Measurements from ENCODE around the gene ANO7.

ANO7 gene

GRCh38 chr2:241254904-241255351 lies 66.5 kb downstream of the ANO7 start:
- DNase-seq = no peak

DNA sequence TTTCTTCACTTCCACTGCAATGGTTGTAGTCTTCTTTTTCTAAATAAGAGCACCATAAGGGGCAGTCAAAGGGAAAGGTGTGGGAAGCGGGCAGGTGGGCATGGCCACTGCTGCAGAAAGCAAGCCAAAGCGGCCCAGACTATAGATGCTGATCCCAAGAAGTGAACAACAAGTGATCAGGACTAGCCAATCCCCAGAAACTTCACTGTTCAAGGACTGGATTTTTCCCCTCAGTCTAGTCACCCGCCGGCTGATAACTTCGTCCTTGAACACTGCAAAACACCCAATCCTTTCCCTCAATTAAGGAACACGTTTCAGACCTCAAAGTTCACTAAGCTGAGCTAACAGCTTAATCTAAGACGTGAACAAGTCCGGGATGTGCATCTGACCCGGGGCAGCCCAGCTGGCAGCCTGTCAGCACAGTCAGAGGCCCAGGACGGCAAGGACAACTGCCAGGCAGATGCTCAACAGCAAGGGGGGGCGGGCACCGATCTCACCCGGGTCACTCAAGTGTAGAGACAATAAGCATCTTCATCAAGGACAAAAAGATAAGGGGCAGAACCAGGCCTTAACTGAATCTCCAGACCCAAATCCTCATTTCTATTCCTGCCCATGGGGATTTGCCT lies 67.2 kb downstream of the ANO7 start:
- no peak for DNase-seq

- DNase-seq = no peak
Measured at GRCh38 chr2:241256168-241256545, 67.7 kb downstream of the ANO7 start.

DNA sequence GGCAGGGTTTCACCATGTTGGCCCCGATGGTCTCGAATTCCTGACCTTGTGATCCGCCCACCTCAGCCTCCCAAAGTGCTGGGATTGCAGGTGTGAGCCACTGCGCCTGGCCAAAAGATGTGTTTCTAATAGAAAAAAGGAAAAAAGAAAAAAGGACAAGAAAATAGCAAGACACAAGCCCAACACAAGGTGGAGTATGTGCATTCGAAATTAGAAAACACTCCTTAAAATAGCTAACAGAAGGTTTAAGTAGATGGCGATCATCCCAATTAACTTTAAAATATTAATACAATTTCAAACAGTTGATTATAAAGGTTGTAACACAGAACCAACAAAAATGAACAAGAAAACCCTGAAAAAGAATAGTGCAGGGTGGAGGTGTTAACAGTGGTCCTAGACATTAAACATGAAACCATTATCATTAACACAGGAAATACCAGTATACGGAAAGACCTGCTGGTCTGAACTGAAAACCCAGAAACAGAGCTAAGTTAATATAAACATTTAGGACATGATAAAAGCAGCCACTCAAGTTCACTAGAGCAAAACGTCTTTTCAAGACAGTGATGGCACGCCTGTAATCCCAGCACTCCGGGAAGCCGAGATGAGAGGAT lies 69.0 kb downstream of the ANO7 start:
- DNase-seq = no peak

GRCh38 chr2:241258505-241259280 lies 70.2 kb downstream of the ANO7 start:
- no peak for DNase-seq

DNA sequence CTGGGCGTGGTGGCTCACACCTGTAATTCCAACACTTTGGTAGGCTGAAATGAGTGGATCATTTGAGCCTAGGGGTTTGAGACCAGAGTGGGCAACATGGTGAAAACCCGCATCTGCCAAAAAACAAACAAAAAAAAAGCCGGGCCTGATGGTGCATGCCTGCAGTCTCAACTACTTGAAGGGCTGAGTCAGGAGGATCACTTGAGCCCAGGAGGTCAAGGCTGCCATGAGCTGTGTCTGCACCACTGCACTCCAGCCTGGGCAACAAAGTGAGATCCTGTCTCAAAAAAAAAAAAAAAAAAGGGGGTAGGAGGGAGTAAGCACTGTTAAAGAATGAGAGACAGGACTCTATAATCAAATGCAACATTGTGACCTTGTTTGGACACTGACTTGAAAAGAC lies 72.4 kb downstream of the ANO7 start:
- DNase-seq = no peak

- no peak for DNase-seq
Measured at GRCh38 chr2:241261628-241262027, 73.2 kb downstream of the ANO7 start.

DNA sequence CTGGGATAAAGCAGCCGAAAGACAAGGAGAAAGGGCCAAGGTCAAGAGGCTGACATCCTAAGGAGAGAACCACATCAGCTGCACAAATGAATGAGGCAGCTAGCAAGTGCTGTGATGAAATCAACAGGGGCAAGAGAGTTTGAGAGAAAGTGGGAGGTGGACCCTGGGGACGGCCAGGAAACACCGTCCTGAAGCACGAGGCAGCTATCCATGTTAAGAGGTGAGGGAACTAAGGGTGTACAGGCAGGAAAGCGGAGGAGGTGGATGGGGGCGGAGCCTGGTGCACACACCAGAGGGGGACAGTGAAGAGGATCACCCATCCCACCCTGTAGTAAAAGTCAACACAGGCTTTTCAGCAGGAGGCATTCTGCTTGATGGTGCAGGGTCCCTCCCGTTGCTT lies 74.6 kb downstream of the ANO7 start:
- DNase-seq = no peak

GRCh38 chr2:241265506-241265905 lies 77.0 kb downstream of the ANO7 start:
- DNase-seq = no peak

GRCh38 chr2:241267249-241268067 lies 79.0 kb downstream of the ANO7 start:
- DNase-seq = no peak

DNA sequence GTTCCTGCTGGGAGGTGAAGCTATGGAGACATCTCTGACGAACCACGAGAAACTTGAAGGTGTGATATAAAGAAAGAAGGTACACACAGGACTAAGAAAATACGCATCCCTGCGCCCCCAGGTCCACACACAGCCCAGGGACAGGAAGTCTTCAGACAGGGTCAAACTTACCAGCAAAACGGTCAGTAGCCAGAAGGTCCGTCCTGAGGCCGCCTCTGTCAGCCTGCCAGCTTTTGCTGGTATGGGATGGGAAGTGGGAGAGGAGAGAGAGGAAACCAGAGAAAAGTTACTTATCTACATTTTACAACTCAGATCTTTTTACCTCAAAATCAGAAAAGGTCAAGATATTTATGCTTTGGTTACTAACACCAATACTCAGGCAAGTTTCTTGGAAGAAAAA lies 79.8 kb downstream of the ANO7 start:
- DNase-seq = no peak

GRCh38 chr2:241268716-241269445 lies 80.4 kb downstream of the ANO7 start:
- DNase-seq = no peak

DNA sequence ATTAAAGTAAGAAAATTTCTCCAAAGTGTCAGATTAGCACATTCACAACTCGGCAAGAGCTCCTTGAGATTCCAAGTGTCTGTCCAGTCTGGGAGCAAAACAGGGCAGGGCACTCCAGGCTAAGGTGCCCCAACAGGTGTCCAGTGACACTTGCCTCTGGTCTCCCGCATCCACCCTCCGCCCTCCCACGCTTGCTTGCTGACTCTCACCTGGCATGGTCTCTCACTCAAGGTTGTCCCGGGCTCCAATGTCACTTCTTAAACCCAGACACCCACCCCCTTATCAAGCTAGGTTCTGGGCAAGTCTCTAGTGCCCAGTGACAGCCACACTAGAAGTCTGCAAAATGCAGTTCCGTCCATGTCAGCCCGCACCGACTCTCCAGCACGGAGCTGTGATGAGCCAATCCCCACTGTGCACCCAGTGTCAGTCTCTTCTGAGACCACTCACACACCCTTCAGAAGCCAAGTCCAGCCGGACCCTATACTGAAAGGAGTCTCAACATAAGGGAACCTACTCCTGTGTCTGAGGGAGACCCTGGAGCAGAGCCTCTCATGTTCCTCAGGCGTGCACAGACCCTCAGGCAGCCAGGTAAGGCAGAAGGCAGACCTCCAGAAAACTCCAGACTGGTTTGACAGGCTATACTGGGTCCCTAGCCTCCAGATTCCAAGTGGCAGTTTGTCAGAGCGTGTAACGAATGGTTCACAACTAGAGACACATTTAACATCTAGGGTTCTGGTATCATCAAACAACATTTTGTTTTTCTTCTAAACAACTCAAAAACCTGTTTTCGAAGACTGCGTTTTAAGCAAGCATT lies 81.4 kb downstream of the ANO7 start:
- no peak for DNase-seq

GRCh38 chr2:241270531-241270930 lies 82.1 kb downstream of the ANO7 start:
- DNase-seq = no peak

DNA sequence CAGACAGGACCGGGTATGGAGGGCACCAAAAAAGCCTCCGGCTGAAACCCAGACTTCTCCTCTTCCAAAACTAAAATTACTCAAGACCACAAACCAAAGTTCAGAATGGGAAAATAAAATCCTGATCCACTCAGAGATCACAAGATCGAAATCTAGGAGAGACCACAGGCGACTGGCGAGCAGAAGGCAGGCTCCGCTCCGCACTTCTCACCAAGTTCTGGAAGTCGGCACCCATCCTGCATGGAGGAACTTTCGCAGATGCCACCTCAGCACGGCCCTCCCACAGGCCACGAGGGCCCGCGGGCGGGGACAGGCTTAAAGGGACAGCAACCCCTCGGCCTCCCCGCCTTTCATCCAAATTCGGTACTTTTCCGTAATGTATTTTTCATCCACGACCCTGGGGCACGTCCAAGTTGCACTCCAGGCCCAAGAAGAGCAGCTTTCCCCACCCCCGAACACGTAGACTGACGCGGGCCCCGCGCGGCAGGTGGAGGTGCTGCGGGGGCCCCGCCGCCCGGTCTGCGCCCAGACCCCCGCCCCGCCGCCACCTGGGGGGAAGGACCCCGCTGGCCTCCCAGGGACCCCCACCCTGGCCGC lies 83.3 kb downstream of the ANO7 start:
- peak; percentile 45 to 53 for DNase-seq

GRCh38 chr2:241272303-241273209 lies 84.1 kb downstream of the ANO7 start:
- DNase-seq = peak; percentile 34 to 64

DNA sequence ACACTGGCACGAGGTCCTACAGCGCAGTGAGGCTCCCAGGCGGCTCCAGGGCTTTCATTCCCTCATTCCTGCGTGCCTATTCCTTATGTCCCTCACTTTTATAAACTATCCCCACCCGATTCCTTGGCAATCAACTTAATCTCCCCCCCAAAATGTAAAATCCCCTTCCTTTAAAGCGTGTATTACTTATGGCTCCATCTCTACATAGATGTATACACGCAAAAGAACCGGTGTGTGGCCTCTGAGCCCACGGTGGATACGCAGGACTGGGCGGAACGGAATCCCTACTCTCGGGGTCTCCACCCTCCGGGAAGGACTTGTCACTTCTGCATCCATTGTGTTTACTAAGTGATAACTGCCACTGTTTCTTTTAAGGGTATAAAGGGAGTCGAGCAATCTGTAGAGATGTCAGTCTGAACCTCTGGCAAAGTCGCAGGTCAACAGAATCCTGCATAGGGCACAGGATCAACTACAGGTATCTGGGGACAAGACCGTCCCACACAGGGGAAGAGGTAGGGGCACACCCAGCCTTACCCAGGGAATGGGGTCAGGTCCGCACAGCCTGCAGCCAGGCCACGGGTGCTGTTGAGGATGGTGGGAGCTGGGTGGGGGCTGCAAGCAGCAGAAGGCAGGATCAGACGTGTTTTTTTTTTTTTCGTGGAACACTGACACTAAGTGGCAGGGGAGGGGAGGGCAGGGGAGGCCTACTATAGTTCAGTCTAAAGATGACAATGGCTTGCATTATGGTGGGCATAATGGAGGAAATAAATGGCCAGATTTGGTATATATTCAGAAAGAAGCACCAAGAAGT lies 84.9 kb downstream of the ANO7 start:
- DNase-seq = no peak

DNA sequence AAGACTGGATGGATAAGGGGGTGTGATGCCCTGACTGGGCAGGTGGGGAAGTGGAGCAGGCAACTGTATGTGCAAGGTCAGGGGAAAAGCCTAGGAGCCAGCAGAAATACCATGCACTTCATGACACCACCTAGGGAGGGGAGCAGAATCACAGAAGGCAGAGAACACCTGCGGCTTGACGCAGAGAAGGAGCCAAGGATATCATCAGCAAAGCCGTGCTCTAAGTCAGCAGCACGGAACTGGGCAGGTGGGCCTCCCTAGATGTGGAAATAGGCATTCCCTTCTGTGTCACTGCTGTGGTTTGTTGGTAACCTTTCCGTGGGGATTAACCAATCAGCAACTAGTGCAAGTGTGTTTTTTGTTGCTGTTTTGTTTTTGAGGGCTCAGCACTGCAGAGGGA lies 85.7 kb downstream of the ANO7 start:
- DNase-seq = no peak

Measured in CD4-positive, alpha-beta T cell treated with Interferon alpha-2 for 1 hour (primary cell).